Head of caudate nucleus (tissue), 42 donors: ENCODE results near the gene ATP6V1G1.
A peak's percentile ranks its signal among the peaks of the same experiment; 100 is the strongest.
"Not testable (repeated sequence)": the region's sequence is repeated elsewhere in the genome, so short reads cannot be mapped to it uniquely, and the experiment has no call there.

ENCODE experiments used
- DNase-seq, 42 donors: peaks; one replicate each; pipeline versions ENCODE4 v3.0.0 to v3.0.0-alpha.2; 2020 to 2021; ENCODE audit warnings: mixed read lengths in 7 of 42
- intact Hi-C: fragments of 100-400 bp; cut with DNase I; formaldehyde crosslinking; loops from one replicate; pipeline ENCODE4 v1.15.0; 2022

Gene ATP6V1G1

GRCh38 chr9:114574438-114574837, 13.1 kb upstream of the ATP6V1G1 start:
- no peak for DNase-seq
- intact Hi-C loops = no loop called here

DNA sequence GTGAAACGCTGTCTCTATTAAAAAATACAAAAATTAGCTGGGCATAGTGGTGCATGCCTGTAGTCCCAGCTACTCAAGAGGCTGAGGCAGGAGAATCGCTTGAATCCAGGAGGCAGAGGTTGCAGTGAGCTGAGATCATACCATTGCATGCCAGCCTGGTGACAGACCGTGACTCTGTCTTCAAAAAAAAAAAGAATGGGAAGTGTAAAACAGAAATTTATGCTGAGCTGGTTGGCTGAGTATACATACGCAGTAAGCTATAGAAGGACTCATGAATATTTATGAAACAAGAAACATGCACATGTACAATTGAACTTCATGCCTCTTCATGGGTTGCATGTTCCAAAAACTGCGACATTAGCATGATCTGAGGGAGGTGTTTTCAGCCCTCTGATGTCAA, 10.8 kb upstream of the ATP6V1G1 start:
- intact Hi-C loops, DNase-seq: not testable (repeated sequence)

DNA sequence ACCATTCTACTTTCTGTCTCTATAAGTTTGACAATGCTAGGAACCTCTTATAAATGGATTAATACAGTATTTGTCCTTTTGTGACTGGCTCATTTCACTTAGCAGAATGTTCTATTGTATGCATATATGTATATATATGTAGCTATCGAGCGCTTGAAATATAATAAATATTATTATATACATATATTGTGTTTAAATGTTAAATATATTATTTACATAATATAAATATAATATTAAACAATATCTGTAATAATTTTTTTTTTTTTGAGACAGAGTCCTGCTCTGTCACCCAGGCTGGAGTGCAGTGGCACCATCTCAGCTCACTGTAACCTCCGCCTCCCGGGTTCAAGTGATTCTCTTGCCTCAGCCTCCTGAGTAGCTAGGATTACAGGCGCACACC, 9.4 kb upstream of the ATP6V1G1 start:
- DNase-seq, intact Hi-C loops: not testable (repeated sequence)

GRCh38 chr9:114580609-114581193, 6.9 kb upstream of the ATP6V1G1 start:
- DNase-seq = no peak
- intact Hi-C loops = no loop called here

GRCh38 chr9:114583371-114584155, 4.0 kb upstream of the ATP6V1G1 start:
- no peak for DNase-seq
- intact Hi-C loops = no loop called here

DNA sequence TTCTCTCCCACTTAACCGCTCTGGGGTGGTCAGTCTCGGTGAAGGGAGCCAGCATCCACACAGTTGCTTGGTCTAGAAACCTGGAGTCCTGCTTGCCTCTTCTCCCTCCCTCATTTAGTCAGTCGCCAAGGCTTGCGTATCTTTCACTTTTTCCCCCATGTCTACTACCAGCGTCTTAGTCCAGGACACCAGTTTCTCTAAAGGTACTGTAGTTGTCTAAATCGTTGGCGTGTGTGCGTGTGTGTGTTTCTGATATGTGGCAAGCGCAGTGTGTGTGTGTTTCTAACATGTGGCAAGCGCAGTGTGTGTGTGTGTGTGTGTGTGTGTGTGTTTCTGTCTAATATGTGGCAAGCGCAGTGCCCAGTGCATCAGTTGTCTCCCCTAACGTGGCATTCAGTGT, 641 bp downstream of the ATP6V1G1 start:
- peak in 1 of 42 donors; percentile 19 for DNase-seq
- intact Hi-C loops = loop anchor here (5.0 kb wide), 1 partner anchor 86 kb away; no protein-coding TSS in a partner anchor

GRCh38 chr9:114588651-114589526, 1.3 kb downstream of the ATP6V1G1 start:
- intact Hi-C loops = loop anchor here (5.0 kb wide), 1 partner anchor 87 kb away; no protein-coding TSS in a partner anchor
- no peak for DNase-seq

GRCh38 chr9:114590328-114590727, 2.8 kb downstream of the ATP6V1G1 start:
- no peak for DNase-seq
- intact Hi-C loops = no loop called here

- intact Hi-C loops = no loop called here
- DNase-seq = no peak
Observed at GRCh38 chr9:114591291-114591787, 3.8 kb downstream of the ATP6V1G1 start.

DNA sequence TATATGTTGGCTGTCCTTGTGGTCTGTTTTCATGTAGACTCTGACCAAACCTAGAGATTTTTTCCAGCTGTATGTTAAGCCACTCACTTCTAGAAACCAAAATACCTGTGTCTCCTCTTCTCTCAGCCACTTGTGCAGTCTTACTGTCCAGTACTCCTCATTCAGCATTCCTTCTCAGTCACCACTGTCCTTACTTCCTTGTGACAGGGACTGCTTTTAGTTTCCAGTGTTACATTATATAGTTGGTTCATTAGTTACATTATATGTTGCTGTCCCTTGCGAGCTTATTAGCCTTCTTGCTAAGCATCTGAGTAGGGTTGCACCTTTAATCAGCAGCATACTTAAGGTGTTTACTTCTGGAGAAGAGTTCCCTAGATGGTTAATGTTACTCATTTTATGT, 4.3 kb downstream of the ATP6V1G1 start:
- intact Hi-C loops = no loop called here
- no peak for DNase-seq

DNA sequence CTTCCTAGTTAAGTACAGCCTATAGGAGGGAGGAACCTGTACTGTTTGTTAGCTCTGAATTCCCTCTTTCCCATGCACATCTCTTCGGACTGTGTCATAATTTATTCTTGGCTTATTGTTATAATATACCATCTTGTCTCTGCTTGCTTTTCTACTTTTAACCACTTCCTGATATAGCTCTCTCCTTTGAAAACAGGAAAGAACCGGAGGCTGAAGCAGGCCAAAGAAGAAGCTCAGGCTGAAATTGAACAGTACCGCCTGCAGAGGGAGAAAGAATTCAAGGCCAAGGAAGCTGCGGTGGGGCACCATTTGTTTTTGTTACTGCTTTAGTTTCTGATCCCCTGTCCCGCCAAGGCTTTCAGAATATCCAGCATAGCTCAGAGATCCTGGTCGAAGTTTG, 4.8 kb downstream of the ATP6V1G1 start:
- DNase-seq = peak in 4 of 42 donors; percentile 6 to 49 (median 26)
- intact Hi-C loops = no loop called here

GRCh38 chr9:114594136-114594535, 6.6 kb downstream of the ATP6V1G1 start:
- no peak for DNase-seq
- intact Hi-C loops = no loop called here

DNA sequence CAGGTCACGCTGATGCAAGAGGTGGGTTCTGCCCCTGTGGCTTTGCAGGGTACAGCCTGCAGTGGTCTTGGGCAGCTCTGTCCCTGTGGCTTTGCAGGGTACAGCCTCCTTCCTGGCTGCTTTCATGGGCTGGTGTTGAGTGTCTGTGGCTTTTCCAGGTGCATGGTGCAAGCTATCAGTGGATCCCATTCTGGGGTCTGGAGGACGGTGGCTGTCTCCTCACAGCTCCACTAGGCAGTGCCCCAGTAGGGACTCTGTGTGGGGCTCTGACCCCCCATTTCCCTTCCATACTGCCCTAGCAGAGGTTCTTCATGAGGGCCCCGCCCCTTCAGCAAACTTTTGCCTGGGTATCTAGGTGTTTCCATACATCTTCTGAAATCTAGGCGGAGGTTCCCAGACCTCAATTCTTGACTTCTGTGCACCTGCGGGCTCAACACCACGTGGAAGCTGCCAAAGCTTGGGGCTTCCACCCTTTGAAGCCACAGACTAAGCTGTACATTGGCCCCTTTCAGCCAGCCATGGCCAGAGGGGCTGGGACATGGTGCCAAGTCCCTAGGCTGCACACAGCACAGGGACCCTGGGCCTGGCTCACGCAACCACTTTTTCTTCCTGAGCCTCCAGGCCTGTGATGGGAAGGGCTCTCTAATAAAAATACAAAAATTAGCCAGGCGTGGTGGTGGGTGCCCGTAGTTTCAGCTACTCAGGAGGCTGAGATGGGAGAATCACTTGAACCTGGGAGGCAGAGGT, 13.1 kb downstream of the ATP6V1G1 start:
- DNase-seq, intact Hi-C loops: not testable (repeated sequence)

DNA sequence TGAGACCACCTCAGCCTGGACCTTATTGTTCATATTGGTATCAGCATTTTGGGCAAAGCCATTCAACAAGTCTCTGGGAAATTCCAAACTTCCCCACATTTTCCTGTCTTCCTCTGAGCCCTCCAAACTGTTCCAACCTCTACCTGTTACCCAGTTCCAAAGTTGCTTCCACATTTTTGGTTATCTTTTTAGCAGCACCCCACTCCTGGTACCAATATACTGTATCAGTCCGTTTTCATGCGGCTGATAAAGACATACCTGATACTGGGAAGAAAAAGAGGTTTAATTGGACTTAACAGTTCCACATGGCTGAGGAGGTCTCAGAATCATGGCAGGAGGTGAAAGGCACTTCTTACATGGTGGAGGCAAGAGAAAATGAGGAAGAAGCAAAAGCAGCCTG, 14.2 kb downstream of the ATP6V1G1 start:
- DNase-seq, intact Hi-C loops: not testable (repeated sequence)

- intact Hi-C loops = no loop called here
Observed at GRCh38 chr9:114602620-114603019, 15.1 kb downstream of the ATP6V1G1 start.

DNA sequence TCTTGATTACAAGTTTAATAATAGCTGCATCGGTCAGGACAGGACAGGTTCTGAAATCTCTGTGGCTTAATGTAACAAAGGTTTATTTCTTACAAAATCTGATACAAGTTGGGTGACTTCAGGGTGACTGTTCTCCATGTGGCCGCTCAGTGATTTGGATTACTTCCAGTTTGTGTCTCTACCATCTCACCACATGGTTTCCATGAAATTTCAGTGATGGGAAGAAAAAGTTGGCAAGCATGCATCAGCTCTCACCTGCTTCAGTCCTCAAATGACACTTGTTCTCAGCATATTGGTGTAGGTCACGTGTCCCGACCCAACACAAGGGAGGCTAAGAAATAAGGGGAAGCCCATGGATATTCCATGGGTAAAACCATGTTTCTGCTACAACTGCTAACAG, 15.7 kb downstream of the ATP6V1G1 start:
- no peak for DNase-seq
- intact Hi-C loops = no loop called here

More at GRCh38 chr9:114602620-114603019, 15.1 kb downstream of the ATP6V1G1 start:
- DNase-seq = no peak

- DNase-seq = no peak
- intact Hi-C loops = no loop called here
Observed at GRCh38 chr9:114604989-114605388, 17.4 kb downstream of the ATP6V1G1 start.

DNA sequence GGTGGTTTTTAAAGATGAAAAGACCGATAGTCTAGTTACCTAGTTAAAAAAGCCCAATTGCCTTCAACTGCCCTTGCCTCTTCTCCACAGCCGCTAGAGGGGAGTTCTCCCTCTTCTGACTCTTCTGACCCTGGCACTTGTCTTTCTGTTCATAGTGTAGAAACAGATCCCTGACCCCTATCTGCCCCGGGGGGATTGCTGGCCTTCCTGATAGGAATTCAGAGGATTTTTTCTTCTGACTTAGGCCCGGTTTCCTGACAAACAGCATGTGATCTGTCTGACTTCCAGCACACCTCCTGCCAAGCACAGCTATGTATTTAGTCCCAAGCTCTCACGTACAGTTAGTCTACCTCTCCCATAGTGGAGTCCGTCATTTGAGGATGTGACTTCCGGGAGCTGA, 18.5 kb downstream of the ATP6V1G1 start:
- no peak for DNase-seq
- intact Hi-C loops = no loop called here
